Stimulated activated CD4-positive, alpha-beta T cell treated with anti-CD3 and anti-CD28 coated beads, Interleukin-15, amount 100 ng/mL, for 1 hour (primary cell): ENCODE measurements around the gene PERP.
"Not testable (repeated sequence)": the region's sequence is repeated elsewhere in the genome, so short reads cannot be mapped to it uniquely, and the experiment has no call there.

Experiments used
- DNase-seq, 2 donors: peaks; one replicate each; pipeline ENCODE4 v3.0.0-alpha.2; 2020; ENCODE audit warnings: low read depth in 1 of 2, low spot score in 1 of 2

Gene PERP

GRCh38 chr6:138105880-138106664 lies 1.1 kb downstream of the PERP start:
- no peak for DNase-seq

- DNase-seq = no peak
Observed at GRCh38 chr6:138105446-138105845, 1.8 kb downstream of the PERP start.

GRCh38 chr6:138104618-138105213 lies 2.5 kb downstream of the PERP start:
- no peak for DNase-seq

- DNase-seq = no peak
Observed at GRCh38 chr6:138103871-138104270, 3.3 kb downstream of the PERP start.

GRCh38 chr6:138101946-138102731 lies 5.1 kb downstream of the PERP start:
- no peak for DNase-seq

- DNase-seq = no peak
Observed at GRCh38 chr6:138099832-138100231, 7.4 kb downstream of the PERP start.

GRCh38 chr6:138098306-138098705 lies 8.9 kb downstream of the PERP start:
- no peak for DNase-seq

GRCh38 chr6:138094260-138094659 lies 13.0 kb downstream of the PERP start:
- DNase-seq = no peak

- no peak for DNase-seq
Observed at GRCh38 chr6:138093632-138094031, 13.6 kb downstream of the PERP start.

GRCh38 chr6:138092686-138093085 lies 14.5 kb downstream of the PERP start:
- DNase-seq = no peak

- no peak for DNase-seq
Observed at GRCh38 chr6:138089325-138089724, 17.9 kb downstream of the PERP start.

- no peak for DNase-seq
Observed at GRCh38 chr6:138088326-138088762, 18.9 kb downstream of the PERP start.

GRCh38 chr6:138087593-138088325 lies 19.5 kb downstream of the PERP start:
- no peak for DNase-seq

- DNase-seq = no peak
Observed at GRCh38 chr6:138086573-138087196, 20.5 kb downstream of the PERP start.

- no peak for DNase-seq
Observed at GRCh38 chr6:138085839-138086222, 21.4 kb downstream of the PERP start.

GRCh38 chr6:138084904-138085838 lies 22.0 kb downstream of the PERP start:
- DNase-seq = no peak

- no peak for DNase-seq
Observed at GRCh38 chr6:138082232-138082631, 25.0 kb downstream of the PERP start.

GRCh38 chr6:138079556-138079955 lies 27.7 kb downstream of the PERP start:
- not testable (repeated sequence) for DNase-seq

GRCh38 chr6:138078491-138078890 lies 28.7 kb downstream of the PERP start:
- DNase-seq = no peak

- no peak for DNase-seq
Observed at GRCh38 chr6:138073264-138073663, 34.0 kb downstream of the PERP start.
